ENCODE measurements around the gene ATE1.

ATE1 gene

GRCh38 chr10:121899727-121900126 lies 28.1 kb downstream of the ATE1 start:
- Histone ChIP-seq H3K27me3 (ENCODE audit: control insufficient read depth in 1 of 2, insufficient read depth in 2 of 2, low read length in 2 of 2) (no peaks in the 10 kb centered on the region), H3K36me3 (ENCODE audit: insufficient read depth, low read length) (peaks cover 14% of the 10 kb centered on the region), H3K4me3 (ENCODE audit: low read depth in 1 of 2, low read length in 2 of 2) (no peak overlapping the region), H3K9ac (ENCODE audit: low read length) (no peak overlapping the region), H3K4me1 (ENCODE audit: insufficient read depth, low read length) (no peaks in the 10 kb centered on the region), H3K27ac (ENCODE audit: low read depth, low read length) (no peak overlapping the region), H3K9me3 (ENCODE audit: low read length) (no peaks in the 10 kb centered on the region)

GRCh38 chr10:121891103-121891502 lies 36.7 kb downstream of the ATE1 start:
- peaks cover 10% of the 10 kb centered on the region for H3K36me3 ChIP-seq (ENCODE audit: insufficient read depth, low read length)
- no peak overlapping the region for H3K27ac ChIP-seq (ENCODE audit: low read depth, low read length)
- H3K4me1 ChIP-seq (ENCODE audit: insufficient read depth, low read length): no peaks in the 10 kb centered on the region
- H3K9me3 ChIP-seq (ENCODE audit: low read length): no peaks in the 10 kb centered on the region
- H3K27me3 ChIP-seq (ENCODE audit: control insufficient read depth in 1 of 2, insufficient read depth in 2 of 2, low read length in 2 of 2): no peaks in the 10 kb centered on the region
- H3K9ac ChIP-seq (ENCODE audit: low read length): no peak overlapping the region
- H3K4me3 ChIP-seq (ENCODE audit: low read depth in 1 of 2, low read length in 2 of 2): no peak overlapping the region

- no peak overlapping the region for H3K4me3 ChIP-seq (ENCODE audit: low read depth in 1 of 2, low read length in 2 of 2)
- peaks cover 10% of the 10 kb centered on the region for H3K36me3 ChIP-seq (ENCODE audit: insufficient read depth, low read length)
- no peaks in the 10 kb centered on the region for H3K27me3 ChIP-seq (ENCODE audit: control insufficient read depth in 1 of 2, insufficient read depth in 2 of 2, low read length in 2 of 2)
- H3K9me3 ChIP-seq (ENCODE audit: low read length): no peaks in the 10 kb centered on the region
- H3K4me1 ChIP-seq (ENCODE audit: insufficient read depth, low read length): no peaks in the 10 kb centered on the region
- no peak overlapping the region for H3K9ac ChIP-seq (ENCODE audit: low read length)
- no peak overlapping the region for H3K27ac ChIP-seq (ENCODE audit: low read depth, low read length)
Observed at GRCh38 chr10:121889212-121889611, 38.6 kb downstream of the ATE1 start.

GRCh38 chr10:121886997-121887622 lies 40.7 kb downstream of the ATE1 start:
- Histone ChIP-seq H3K4me1 (ENCODE audit: insufficient read depth, low read length) (no peaks in the 10 kb centered on the region), H3K4me3 (ENCODE audit: low read depth in 1 of 2, low read length in 2 of 2) (no peak overlapping the region), H3K27ac (ENCODE audit: low read depth, low read length) (no peak overlapping the region), H3K9ac (ENCODE audit: low read length) (no peak overlapping the region), H3K27me3 (ENCODE audit: control insufficient read depth in 1 of 2, insufficient read depth in 2 of 2, low read length in 2 of 2) (no peaks in the 10 kb centered on the region), H3K9me3 (ENCODE audit: low read length) (no peaks in the 10 kb centered on the region), H3K36me3 (ENCODE audit: insufficient read depth, low read length) (peaks cover 9% of the 10 kb centered on the region)

GRCh38 chr10:121886181-121886580 lies 41.6 kb downstream of the ATE1 start:
- H3K4me3 ChIP-seq (ENCODE audit: low read depth in 1 of 2, low read length in 2 of 2): no peak overlapping the region
- no peaks in the 10 kb centered on the region for H3K27me3 ChIP-seq (ENCODE audit: control insufficient read depth in 1 of 2, insufficient read depth in 2 of 2, low read length in 2 of 2)
- H3K9me3 ChIP-seq (ENCODE audit: low read length): no peaks in the 10 kb centered on the region
- H3K27ac ChIP-seq (ENCODE audit: low read depth, low read length): no peak overlapping the region
- H3K9ac ChIP-seq (ENCODE audit: low read length): no peak overlapping the region
- peaks cover 5% of the 10 kb centered on the region for H3K36me3 ChIP-seq (ENCODE audit: insufficient read depth, low read length)
- H3K4me1 ChIP-seq (ENCODE audit: insufficient read depth, low read length): no peaks in the 10 kb centered on the region

GRCh38 chr10:121880895-121881294 lies 46.9 kb downstream of the ATE1 start:
- Histone ChIP-seq H3K9me3 (ENCODE audit: low read length) (no peaks in the 10 kb centered on the region), H3K9ac (ENCODE audit: low read length) (no peak overlapping the region), H3K4me1 (ENCODE audit: insufficient read depth, low read length) (no peaks in the 10 kb centered on the region), H3K27me3 (ENCODE audit: control insufficient read depth in 1 of 2, insufficient read depth in 2 of 2, low read length in 2 of 2) (no peaks in the 10 kb centered on the region), H3K4me3 (ENCODE audit: low read depth in 1 of 2, low read length in 2 of 2) (no peak overlapping the region), H3K36me3 (ENCODE audit: insufficient read depth, low read length) (peaks cover 17% of the 10 kb centered on the region), H3K27ac (ENCODE audit: low read depth, low read length) (no peak overlapping the region)

GRCh38 chr10:121879476-121879875 lies 48.4 kb downstream of the ATE1 start:
- Histone ChIP-seq H3K27me3 (ENCODE audit: control insufficient read depth in 1 of 2, insufficient read depth in 2 of 2, low read length in 2 of 2) (no peaks in the 10 kb centered on the region), H3K4me1 (ENCODE audit: insufficient read depth, low read length) (no peaks in the 10 kb centered on the region), H3K36me3 (ENCODE audit: insufficient read depth, low read length) (peaks cover 17% of the 10 kb centered on the region), H3K9me3 (ENCODE audit: low read length) (no peaks in the 10 kb centered on the region), H3K9ac (ENCODE audit: low read length) (no peak overlapping the region), H3K27ac (ENCODE audit: low read depth, low read length) (no peak overlapping the region), H3K4me3 (ENCODE audit: low read depth in 1 of 2, low read length in 2 of 2) (no peak overlapping the region)

GRCh38 chr10:121873236-121873635 lies 54.6 kb downstream of the ATE1 start:
- no peaks in the 10 kb centered on the region for H3K4me1 ChIP-seq (ENCODE audit: insufficient read depth, low read length)
- H3K9ac ChIP-seq (ENCODE audit: low read length): no peak overlapping the region
- H3K9me3 ChIP-seq (ENCODE audit: low read length): no peaks in the 10 kb centered on the region
- no peak overlapping the region for H3K27ac ChIP-seq (ENCODE audit: low read depth, low read length)
- H3K4me3 ChIP-seq (ENCODE audit: low read depth in 1 of 2, low read length in 2 of 2): no peak overlapping the region
- H3K36me3 ChIP-seq (ENCODE audit: insufficient read depth, low read length): peaks cover 17% of the 10 kb centered on the region
- H3K27me3 ChIP-seq (ENCODE audit: control insufficient read depth in 1 of 2, insufficient read depth in 2 of 2, low read length in 2 of 2): no peaks in the 10 kb centered on the region

- no peak overlapping the region for H3K27ac ChIP-seq (ENCODE audit: low read depth, low read length)
- H3K9me3 ChIP-seq (ENCODE audit: low read length): no peaks in the 10 kb centered on the region
- H3K4me1 ChIP-seq (ENCODE audit: insufficient read depth, low read length): no peaks in the 10 kb centered on the region
- H3K9ac ChIP-seq (ENCODE audit: low read length): no peak overlapping the region
- peaks cover 11% of the 10 kb centered on the region for H3K36me3 ChIP-seq (ENCODE audit: insufficient read depth, low read length)
- H3K27me3 ChIP-seq (ENCODE audit: control insufficient read depth in 1 of 2, insufficient read depth in 2 of 2, low read length in 2 of 2): no peaks in the 10 kb centered on the region
- no peak overlapping the region for H3K4me3 ChIP-seq (ENCODE audit: low read depth in 1 of 2, low read length in 2 of 2)
Observed at GRCh38 chr10:121870413-121870812, 57.4 kb downstream of the ATE1 start.

GRCh38 chr10:121865554-121865953 lies 62.3 kb downstream of the ATE1 start:
- no peak overlapping the region for H3K4me3 ChIP-seq (ENCODE audit: low read depth in 1 of 2, low read length in 2 of 2)
- no peak overlapping the region for H3K9ac ChIP-seq (ENCODE audit: low read length)
- H3K36me3 ChIP-seq (ENCODE audit: insufficient read depth, low read length): peaks cover 11% of the 10 kb centered on the region
- H3K9me3 ChIP-seq (ENCODE audit: low read length): no peaks in the 10 kb centered on the region
- no peak overlapping the region for H3K27ac ChIP-seq (ENCODE audit: low read depth, low read length)
- H3K4me1 ChIP-seq (ENCODE audit: insufficient read depth, low read length): no peaks in the 10 kb centered on the region
- no peaks in the 10 kb centered on the region for H3K27me3 ChIP-seq (ENCODE audit: control insufficient read depth in 1 of 2, insufficient read depth in 2 of 2, low read length in 2 of 2)

GRCh38 chr10:121864653-121865052 lies 63.2 kb downstream of the ATE1 start:
- Histone ChIP-seq H3K4me1 (ENCODE audit: insufficient read depth, low read length) (no peaks in the 10 kb centered on the region), H3K27ac (ENCODE audit: low read depth, low read length) (no peak overlapping the region), H3K9me3 (ENCODE audit: low read length) (no peaks in the 10 kb centered on the region), H3K27me3 (ENCODE audit: control insufficient read depth in 1 of 2, insufficient read depth in 2 of 2, low read length in 2 of 2) (no peaks in the 10 kb centered on the region), H3K36me3 (ENCODE audit: insufficient read depth, low read length) (peaks cover 11% of the 10 kb centered on the region), H3K4me3 (ENCODE audit: low read depth in 1 of 2, low read length in 2 of 2) (no peak overlapping the region), H3K9ac (ENCODE audit: low read length) (no peak overlapping the region)

- H3K27me3 ChIP-seq (ENCODE audit: control insufficient read depth in 1 of 2, insufficient read depth in 2 of 2, low read length in 2 of 2): no peaks in the 10 kb centered on the region
- H3K4me3 ChIP-seq (ENCODE audit: low read depth in 1 of 2, low read length in 2 of 2): no peak overlapping the region
- no peaks in the 10 kb centered on the region for H3K4me1 ChIP-seq (ENCODE audit: insufficient read depth, low read length)
- H3K9ac ChIP-seq (ENCODE audit: low read length): no peak overlapping the region
- peaks cover 7% of the 10 kb centered on the region for H3K36me3 ChIP-seq (ENCODE audit: insufficient read depth, low read length)
- no peaks in the 10 kb centered on the region for H3K9me3 ChIP-seq (ENCODE audit: low read length)
- no peak overlapping the region for H3K27ac ChIP-seq (ENCODE audit: low read depth, low read length)
Observed at GRCh38 chr10:121864168-121864567, 63.7 kb downstream of the ATE1 start.
